ENCODE results near the gene CTDSP2.
"Not testable (repeated sequence)": the region's sequence is repeated elsewhere in the genome, so short reads cannot be mapped to it uniquely, and the experiment has no call there.

CTDSP2 gene

GRCh38 chr12:57834086-57834876 lies 12.2 kb downstream of the CTDSP2 start:
- peak; percentile 37 to 78 for DNase-seq

- DNase-seq, result no peak
Measured at GRCh38 chr12:57833672-57834071, 12.9 kb downstream of the CTDSP2 start.

- peak; percentile 13 to 74 for DNase-seq
Measured at GRCh38 chr12:57832966-57833365, 13.6 kb downstream of the CTDSP2 start.

GRCh38 chr12:57830393-57830792 lies 16.1 kb downstream of the CTDSP2 start:
- no peak for DNase-seq

GRCh38 chr12:57829025-57829777 lies 17.3 kb downstream of the CTDSP2 start:
- no peak for DNase-seq

GRCh38 chr12:57826966-57827365 lies 19.6 kb downstream of the CTDSP2 start:
- DNase-seq, result no peak

GRCh38 chr12:57826400-57826799 lies 20.1 kb downstream of the CTDSP2 start:
- no peak for DNase-seq

- no peak for DNase-seq
Measured at GRCh38 chr12:57825451-57825850, 21.1 kb downstream of the CTDSP2 start.

- no peak for DNase-seq
Measured at GRCh38 chr12:57823908-57824640, 22.5 kb downstream of the CTDSP2 start.

GRCh38 chr12:57823131-57823907 lies 23.2 kb downstream of the CTDSP2 start:
- no peak for DNase-seq

- DNase-seq, result no peak
Measured at GRCh38 chr12:57822392-57823130, 24.0 kb downstream of the CTDSP2 start.

- no peak for DNase-seq
Measured at GRCh38 chr12:57821474-57822214, 24.9 kb downstream of the CTDSP2 start.

- not testable (repeated sequence) for DNase-seq
Measured at GRCh38 chr12:57821015-57821414, 25.5 kb downstream of the CTDSP2 start.

- not testable (repeated sequence) for DNase-seq
Measured at GRCh38 chr12:57820119-57820518, 26.4 kb downstream of the CTDSP2 start.

GRCh38 chr12:57817990-57818331 lies 28.6 kb downstream of the CTDSP2 start:
- not testable (repeated sequence) for DNase-seq

GRCh38 chr12:57817261-57817989 lies 29.1 kb downstream of the CTDSP2 start:
- DNase-seq, result no peak

- peak; percentile 79 to 90 for DNase-seq
Measured at GRCh38 chr12:57816855-57817151, 29.7 kb downstream of the CTDSP2 start.

- no peak for DNase-seq
Measured at GRCh38 chr12:57816001-57816854, 30.3 kb downstream of the CTDSP2 start.

GRCh38 chr12:57815177-57816000 lies 31.1 kb downstream of the CTDSP2 start:
- peak in 1 of 2 experiments; percentile 17 for DNase-seq

All from NCI-H524 (cell line).